ENCODE data around the gene RAF1. TPM values are rescaled to one million over a fixed set of nuclear protein-coding genes. Genes with fewer than 3 reads are reported as not detected.

Gene RAF1
- total and polyA plus RNA-seq, 2 donors (not counting 3 experiments of a cell fraction or from before 2014, with no cell fraction given): 73.8 to 86.2 TPM

GRCh38 chr3:12541625-12542024 lies 122.3 kb downstream of the RAF1 start:
- H4K20me1 ChIP-seq (replicated peaks; ENCODE audit: control insufficient read depth, extremely low read depth, insufficient read depth, low read length): no peaks in the 10 kb centered on the region
- POLR2A ChIA-PET: no interaction called here
- no peaks in the 10 kb centered on the region for H3K9me3 ChIP-seq (replicated peaks; ENCODE audit: control insufficient read depth, insufficient read depth, low read length)
- no TSS peak for BruUV-seq (replicated peaks)
- TF ChIP-seq CTCF (IDR thresholded peaks at IDR 0.05; ENCODE audit: extremely low read depth in 1 of 2, insufficient read depth in 1 of 2, low read depth in 1 of 2, low read length in 2 of 2) (peak in 1 of 2 donors; percentile 16), JUN (IDR thresholded peaks at IDR 0.05; ENCODE audit: borderline replicate concordance, insufficient read depth, insufficient read length, low read depth) (no peak), FOS (IDR thresholded peaks at IDR 0.05; ENCODE audit: borderline replicate concordance, insufficient read depth, low read length) (no peak)
- no peaks in the 10 kb centered on the region for H3K4me1 ChIP-seq (ENCODE audit: control insufficient read depth, extremely low read depth, insufficient read depth, low read length)
- CTCF ChIA-PET: interaction anchor here (1.1 kb wide), 1 partner anchor 20 kb away, joined by 3 read pairs; no protein-coding TSS in a partner anchor
- no peak for DNase-seq (ENCODE audit: low read depth, low spot score)
- H3K27ac ChIP-seq (ENCODE audit: insufficient read depth, low read depth, low read length): no peak overlapping the region
- no peak overlapping the region for H3K4me2 ChIP-seq (ENCODE audit: insufficient read depth, low read length)
- intact Hi-C loops (cut with micrococcal nuclease): no loop called here
- no peak overlapping the region for H3K9ac ChIP-seq (replicated peaks; ENCODE audit: extremely low read depth, insufficient read depth, low read length)
- no peak for FAIRE-seq
- H3K9me1 ChIP-seq (replicated peaks; ENCODE audit: control insufficient read depth, extremely low read depth, insufficient read depth, low read length): no peaks in the 10 kb centered on the region
- H3K36me3 ChIP-seq (ENCODE audit: control insufficient read depth in 2 of 2, extremely low read depth in 1 of 2, insufficient read depth in 2 of 2, low read length in 2 of 2): no peaks in the 10 kb centered on the region
- no peaks in the 10 kb centered on the region for H3K79me2 ChIP-seq (ENCODE audit: control insufficient read depth, insufficient read depth, low read length)
- H2AFZ ChIP-seq (ENCODE audit: low read depth, low read length): no peak overlapping the region
- H3K27me3 ChIP-seq (ENCODE audit: control insufficient read depth in 2 of 2, insufficient read depth in 2 of 2, low read length in 2 of 2): no peaks in the 10 kb centered on the region
- dilution Hi-C loops (cut with MboI; ENCODE audit: extremely low pct_ligation_motif_present, low sequenced_read_pairs): no loop called here
- H3K4me3 ChIP-seq (replicated peaks in 1 of 3; ENCODE audit: insufficient read depth in 1 of 3, low read depth in 1 of 3, low read length in 3 of 3): no peak overlapping the region

- ChIA-PET CTCF (interaction anchor here (1.0 to 1.9 kb wide), 4 partner anchors 23 to 401 kb away, joined by 3 to 6 read pairs (median 3); partner anchors contain the start of gene TSEN2), POLR2A (no interaction called here)
- no TSS peak for BruUV-seq (replicated peaks)
- Histone ChIP-seq H3K9me1 (replicated peaks; ENCODE audit: control insufficient read depth, extremely low read depth, insufficient read depth, low read length) (no peaks in the 10 kb centered on the region), H3K9ac (replicated peaks; ENCODE audit: extremely low read depth, insufficient read depth, low read length) (no peak overlapping the region), H3K4me3 (replicated peaks in 1 of 3; ENCODE audit: insufficient read depth in 1 of 3, low read depth in 1 of 3, low read length in 3 of 3) (no peak overlapping the region), H3K9me3 (replicated peaks; ENCODE audit: control insufficient read depth, insufficient read depth, low read length) (no peaks in the 10 kb centered on the region), H3K27ac (ENCODE audit: insufficient read depth, low read depth, low read length) (no peak overlapping the region), H3K79me2 (ENCODE audit: control insufficient read depth, insufficient read depth, low read length) (no peaks in the 10 kb centered on the region), H2AFZ (ENCODE audit: low read depth, low read length) (no peak overlapping the region), H3K36me3 (ENCODE audit: control insufficient read depth in 2 of 2, extremely low read depth in 1 of 2, insufficient read depth in 2 of 2, low read length in 2 of 2) (peaks cover 3 to 5% of the 10 kb centered on the region in 2 experiments), H4K20me1 (replicated peaks; ENCODE audit: control insufficient read depth, extremely low read depth, insufficient read depth, low read length) (no peaks in the 10 kb centered on the region), H3K27me3 (ENCODE audit: control insufficient read depth in 2 of 2, insufficient read depth in 2 of 2, low read length in 2 of 2) (no peaks in the 10 kb centered on the region), H3K4me2 (ENCODE audit: insufficient read depth, low read length) (no peak overlapping the region), H3K4me1 (ENCODE audit: control insufficient read depth, extremely low read depth, insufficient read depth, low read length) (no peaks in the 10 kb centered on the region)
- TF ChIP-seq POLR2A (IDR thresholded peaks at IDR 0.05; ENCODE audit: low read depth, low read length) (no peak), GATA2 (IDR thresholded peaks at IDR 0.05; ENCODE audit: insufficient read depth, insufficient read length, low read depth, low read length) (no peak), JUN (IDR thresholded peaks at IDR 0.05; ENCODE audit: borderline replicate concordance, insufficient read depth, insufficient read length, low read depth) (no peak), FOS (IDR thresholded peaks at IDR 0.05; ENCODE audit: borderline replicate concordance, insufficient read depth, low read length) (no peak), MYC (IDR thresholded peaks at IDR 0.05; ENCODE audit: low read depth, low read length) (no peak), CTCF (IDR thresholded peaks at IDR 0.05; ENCODE audit: extremely low read depth in 1 of 2, insufficient read depth in 1 of 2, low read depth in 1 of 2, low read length in 2 of 2) (no peak), POLR2AphosphoS5 (IDR thresholded peaks at IDR 0.05; ENCODE audit: insufficient read depth, low read depth, low read length) (no peak), EZH2 (IDR thresholded peaks at IDR 0.05; ENCODE audit: borderline replicate concordance, low read depth, low read length, severe bottlenecking) (no peak)
- TF ChIP-seq, protein P1, sequence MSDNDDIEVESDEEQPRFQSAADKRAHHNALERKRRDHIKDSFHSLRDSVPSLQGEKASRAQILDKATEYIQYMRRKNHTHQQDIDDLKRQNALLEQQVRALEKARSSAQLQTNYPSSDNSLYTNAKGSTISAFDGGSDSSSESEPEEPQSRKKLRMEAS (IDR thresholded peaks at IDR 0.05; ENCODE audit: insufficient read depth, insufficient read length): no peak
- FAIRE-seq (no peak), DNase-seq (ENCODE audit: low read depth, low spot score) (no peak)
- dilution Hi-C loops (cut with MboI; ENCODE audit: extremely low pct_ligation_motif_present, low sequenced_read_pairs) (no loop called here), intact Hi-C loops (cut with micrococcal nuclease) (loop anchor here (5.0 kb wide), 1 partner anchor 399 kb away; no protein-coding TSS in a partner anchor)
Observed at GRCh38 chr3:12536423-12536822, 127.5 kb downstream of the RAF1 start.

Measured in endothelial cell of umbilical vein (primary cell).